ENCODE results near the gene IFITM5. TPM values are rescaled to one million over a fixed set of nuclear protein-coding genes. Genes with fewer than 3 reads are reported as not detected.

IFITM5 gene
- total and polyA plus RNA-seq, 9 of the 15 experiments (the other 6 are each of a cell fraction or from before 2014, with no cell fraction given) = 0.19 TPM; not detected in 8

- TF ChIP-seq ZNF592 (IDR thresholded peaks at IDR 0.05) (0 out of 2 replicates have a peak, but pooled peaks have one; percentile 6), KLF16 (IDR thresholded peaks at IDR 0.05) (no peak), L3MBTL2 (IDR thresholded peaks at IDR 0.05) (0 out of 2 replicates have a peak, but pooled peaks have one; percentile 34), NR1H2 (CRISPR knock-in tag; IDR thresholded peaks at IDR 0.05) (no peak), POLR2A (conservative IDR thresholded peaks at IDR 0.05) (peak; percentile 97), CBX2 (IDR thresholded peaks at IDR 0.05; ENCODE audit: insufficient read depth, low read length, poor library complexity, severe bottlenecking) (no peak), AFF1 (IDR thresholded peaks at IDR 0.05; ENCODE audit: low read depth in 1 of 2, partially characterized antibody in 2 of 2) (peak in 1 of 2 experiments; percentile 86), KDM2B (CRISPR knock-in tag; IDR thresholded peaks at IDR 0.05) (no peak), E4F1 (CRISPR knock-in tag; IDR thresholded peaks at IDR 0.05; ENCODE audit: borderline replicate concordance) (no peak), VEZF1 (CRISPR knock-in tag; IDR thresholded peaks at IDR 0.05) (peak; percentile 48), PYGO2 (tag; IDR thresholded peaks at IDR 0.05) (no peak), ZNF449 (CRISPR knock-in tag; IDR thresholded peaks at IDR 0.05) (no peak)
Observed at GRCh38 chr11:313787-314553, 14.6 kb upstream of the IFITM5 start, which contains the start of gene IFITM1 (continued).

All from K562 (cell line).